ENCODE data around the gene ELK3. TPM values are rescaled to one million over a fixed set of nuclear protein-coding genes. Genes with fewer than 3 reads are reported as not detected.
A peak's percentile ranks its signal among the peaks of the same experiment; 100 is the strongest.

ELK3 gene
- polyA plus RNA-seq, 1 experiment = 31.2 TPM

GRCh38 chr12:96265400-96265799 is 71.2 kb downstream of the ELK3 start:
- CTCF ChIA-PET = no interaction called here
- POLR2A ChIA-PET = no interaction called here
- TF ChIP-seq, protein P1, sequence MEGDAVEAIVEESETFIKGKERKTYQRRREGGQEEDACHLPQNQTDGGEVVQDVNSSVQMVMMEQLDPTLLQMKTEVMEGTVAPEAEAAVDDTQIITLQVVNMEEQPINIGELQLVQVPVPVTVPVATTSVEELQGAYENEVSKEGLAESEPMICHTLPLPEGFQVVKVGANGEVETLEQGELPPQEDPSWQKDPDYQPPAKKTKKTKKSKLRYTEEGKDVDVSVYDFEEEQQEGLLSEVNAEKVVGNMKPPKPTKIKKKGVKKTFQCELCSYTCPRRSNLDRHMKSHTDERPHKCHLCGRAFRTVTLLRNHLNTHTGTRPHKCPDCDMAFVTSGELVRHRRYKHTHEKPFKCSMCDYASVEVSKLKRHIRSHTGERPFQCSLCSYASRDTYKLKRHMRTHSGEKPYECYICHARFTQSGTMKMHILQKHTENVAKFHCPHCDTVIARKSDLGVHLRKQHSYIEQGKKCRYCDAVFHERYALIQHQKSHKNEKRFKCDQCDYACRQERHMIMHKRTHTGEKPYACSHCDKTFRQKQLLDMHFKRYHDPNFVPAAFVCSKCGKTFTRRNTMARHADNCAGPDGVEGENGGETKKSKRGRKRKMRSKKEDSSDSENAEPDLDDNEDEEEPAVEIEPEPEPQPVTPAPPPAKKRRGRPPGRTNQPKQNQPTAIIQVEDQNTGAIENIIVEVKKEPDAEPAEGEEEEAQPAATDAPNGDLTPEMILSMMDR (IDR thresholded peaks at IDR 0.05; ENCODE audit: low read depth, low read length) = no peak

DNA sequence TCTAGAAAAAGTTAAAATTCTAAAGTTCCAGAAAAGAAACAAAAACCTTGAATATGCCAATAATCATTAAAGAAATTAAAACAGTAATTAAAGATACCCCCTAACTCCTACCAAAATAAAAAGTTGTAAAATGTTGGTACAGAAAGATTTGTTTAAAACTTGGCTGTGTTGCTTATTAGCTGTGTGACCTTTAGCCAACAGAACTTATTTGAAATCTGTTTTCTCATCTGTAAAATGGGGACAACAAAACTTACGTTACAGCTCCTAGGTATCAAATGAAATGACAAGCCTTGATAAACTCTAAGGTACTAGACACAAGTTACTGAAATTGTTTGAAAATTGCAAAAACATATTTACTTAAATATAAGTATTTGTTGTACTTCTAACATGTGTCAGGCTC is 71.7 kb downstream of the ELK3 start:
- TF ChIP-seq, protein P1 (IDR thresholded peaks at IDR 0.05; ENCODE audit: low read depth, low read length) = no peak
- H3K9me3 ChIP-seq (ENCODE audit: control insufficient read depth, insufficient read depth, low read length) = no peaks in the 10 kb centered on the region
- CTCF ChIA-PET = no interaction called here
- H3K4me3 ChIP-seq (ENCODE audit: low read depth, low read length) = no peak overlapping the region
- DNase-seq (ENCODE audit: low read depth, low spot score) = no peak
- H3K27me3 ChIP-seq (ENCODE audit: control insufficient read depth, insufficient read depth, low read length) = no peaks in the 10 kb centered on the region
- POLR2A ChIA-PET = no interaction called here
- no peak overlapping the region for H3K27ac ChIP-seq (ENCODE audit: low read depth, low read length)

More at GRCh38 chr12:96265400-96265799, 71.2 kb downstream of the ELK3 start:
- Histone ChIP-seq H3K4me3 (ENCODE audit: low read depth, low read length) (no peak overlapping the region), H3K9me3 (ENCODE audit: control insufficient read depth, insufficient read depth, low read length) (no peaks in the 10 kb centered on the region), H3K27me3 (ENCODE audit: control insufficient read depth, insufficient read depth, low read length) (no peaks in the 10 kb centered on the region), H3K27ac (ENCODE audit: low read depth, low read length) (no peak overlapping the region)
- DNase-seq (ENCODE audit: low read depth, low spot score) = no peak

- Histone ChIP-seq H3K9me3 (ENCODE audit: control insufficient read depth, insufficient read depth, low read length) (no peaks in the 10 kb centered on the region), H3K27me3 (ENCODE audit: control insufficient read depth, insufficient read depth, low read length) (no peaks in the 10 kb centered on the region), H3K27ac (ENCODE audit: low read depth, low read length) (no peak overlapping the region), H3K4me3 (ENCODE audit: low read depth, low read length) (no peak overlapping the region)
- no peak for DNase-seq (ENCODE audit: low read depth, low spot score)
- ChIA-PET CTCF (interaction anchor here (0.6 kb wide), 1 partner anchor 235 kb away, joined by 4 read pairs; no protein-coding TSS in a partner anchor), POLR2A (no interaction called here)
- TF ChIP-seq, protein P1 (IDR thresholded peaks at IDR 0.05; ENCODE audit: low read depth, low read length) = no peak
Measured at GRCh38 chr12:96266238-96266637, 72.1 kb downstream of the ELK3 start.

GRCh38 chr12:96271469-96272199 is 77.5 kb downstream of the ELK3 start:
- no peak for DNase-seq (ENCODE audit: low read depth, low spot score)
- Histone ChIP-seq H3K9me3 (ENCODE audit: control insufficient read depth, insufficient read depth, low read length) (no peaks in the 10 kb centered on the region), H3K4me3 (ENCODE audit: low read depth, low read length) (no peak overlapping the region), H3K27ac (ENCODE audit: low read depth, low read length) (peak overlapping the region; percentile 59), H3K27me3 (ENCODE audit: control insufficient read depth, insufficient read depth, low read length) (no peaks in the 10 kb centered on the region)
- TF ChIP-seq, protein P1 (IDR thresholded peaks at IDR 0.05; ENCODE audit: low read depth, low read length) = no peak
- POLR2A ChIA-PET = interaction anchor here (0.7 kb wide), 1 partner anchor 13 kb away, joined by 3 read pairs; no protein-coding TSS in a partner anchor
- CTCF ChIA-PET = interaction anchor here (0.6 to 1.0 kb wide), 3 partner anchors 27 to 244 kb away, joined by 3 to 7 read pairs (median 3); no protein-coding TSS in a partner anchor

GRCh38 chr12:96274331-96274730 is 80.2 kb downstream of the ELK3 start:
- POLR2A ChIA-PET = no interaction called here
- no peaks in the 10 kb centered on the region for H3K9me3 ChIP-seq (ENCODE audit: control insufficient read depth, insufficient read depth, low read length)
- TF ChIP-seq, protein P1 (IDR thresholded peaks at IDR 0.05; ENCODE audit: low read depth, low read length) = no peak
- DNase-seq (ENCODE audit: low read depth, low spot score) = no peak
- H3K27me3 ChIP-seq (ENCODE audit: control insufficient read depth, insufficient read depth, low read length) = no peaks in the 10 kb centered on the region
- no peak overlapping the region for H3K4me3 ChIP-seq (ENCODE audit: low read depth, low read length)
- CTCF ChIA-PET = no interaction called here
- H3K27ac ChIP-seq (ENCODE audit: low read depth, low read length) = no peak overlapping the region

Data from AG04450 (cell line).